Ascending aorta (tissue), 2 donors: ENCODE results near the gene PTTG1IP2. TPM values are rescaled to one million over a fixed set of nuclear protein-coding genes. Genes with fewer than 3 reads are reported as not detected.

Experiments used
- DNase-seq, 2 donors: peaks; one replicate each; pipeline ENCODE4 v3.0.0-alpha.2; 2019; ENCODE audit warnings: low spot score in 2 of 2
- H3K27ac ChIP-seq, 2 donors: fragments of 200-600 bp; sonication (generic); one replicate each; pipeline ENCODE4 v1.5.1; 2016 to 2017; ENCODE audit warnings: mild to moderate bottlenecking in 1 of 2
- H3K27me3 ChIP-seq: fragments of 200-600 bp; sonication (generic); one replicate; pipeline ENCODE4 v1.5.1; 2017
- H3K36me3 ChIP-seq, 2 donors: fragments of 200-600 bp; sonication (generic); one replicate each; pipeline ENCODE4 v1.5.1; 2016
- H3K4me1 ChIP-seq, 2 donors: fragments of 200-600 bp; sonication (generic); one replicate each; pipeline ENCODE4 v1.5.1; 2016 to 2017; ENCODE audit warnings: mild to moderate bottlenecking in 1 of 2
- H3K4me3 ChIP-seq, 2 donors: fragments of 200-600 bp; sonication (generic); one replicate each; pipeline ENCODE4 v1.5.1; 2016 to 2017; ENCODE audit warnings: mild to moderate bottlenecking in 1 of 2
- H3K9me3 ChIP-seq, 2 donors: fragments of 200-600 bp; sonication (generic); one replicate each; pipeline ENCODE4 v1.5.1; 2016
- intact Hi-C: fragments of 100-400 bp; cut with DNase I; formaldehyde crosslinking; loops from one replicate; pipeline ENCODE4 v1.15.1; 2023
- total RNA-seq: library from RNA; depleted of rRNA; stranded (reverse); fragments of >200 nt; gene quantifications from one replicate; pipeline ENCODE4 v1.1.0, GENCODE V29; 2016
- TF ChIP-seq, protein P1 (sequence below), 3 experiments: fragments of 200-600 bp in 2 of 3; fragments of 450-650 bp in 1 of 3; sonication (generic) in 2 of 3; IDR thresholded peaks; one replicate each; pipeline ENCODE4 v1.5.1; 2016 to 2019; ENCODE audit warnings: antibody characterized with exemption in 3 of 3, mild to moderate bottlenecking in 1 of 3, moderate library complexity in 1 of 3

Gene PTTG1IP2
- total RNA-seq, 1 donor from 2014 or later: not detected

DNA sequence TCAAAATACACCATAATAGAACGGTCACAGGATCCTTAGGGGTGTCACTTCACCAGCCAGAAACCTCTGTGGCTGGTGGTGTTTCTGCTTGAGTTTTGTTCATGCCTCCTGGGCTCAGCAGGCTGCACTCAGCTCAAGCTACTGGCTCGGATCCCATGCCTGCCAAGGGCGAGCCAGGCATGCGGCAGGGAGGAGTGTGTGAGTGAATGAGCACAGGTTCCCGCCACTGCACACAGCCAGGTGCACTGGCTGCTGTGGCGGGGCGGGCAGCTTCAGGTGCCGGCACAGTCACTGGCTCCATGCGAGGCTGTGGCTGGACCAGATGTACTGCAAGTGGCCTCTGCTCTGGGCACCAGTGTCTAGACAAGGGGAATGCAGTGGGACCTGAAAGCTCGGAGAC, 36.7 kb upstream of the PTTG1IP2 start:
- intact Hi-C loops: no loop called here
- no peak overlapping the region for H3K4me3 ChIP-seq

DNA sequence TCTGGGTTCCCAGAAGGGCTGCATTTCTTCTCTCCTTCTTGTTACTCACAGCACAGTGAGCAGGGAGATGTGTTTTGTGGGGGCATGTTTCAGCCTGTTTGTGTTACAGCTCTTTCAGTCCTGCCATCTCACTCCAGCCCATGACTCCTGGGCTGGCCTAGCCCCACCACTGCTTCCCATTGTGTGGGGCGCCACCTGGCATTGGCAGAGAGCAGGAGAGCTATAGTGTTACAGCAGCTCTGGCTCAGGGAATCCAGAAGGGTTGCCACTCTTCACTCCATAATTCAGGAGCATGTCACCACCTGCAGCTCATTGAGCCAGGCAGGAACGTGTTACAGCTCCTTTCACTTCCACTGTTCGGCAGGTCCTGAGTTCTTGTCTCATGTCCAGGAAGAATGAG, 36.2 kb upstream of the PTTG1IP2 start:
- intact Hi-C loops: no loop called here
- no peak overlapping the region for H3K4me3 ChIP-seq
- no peaks in the 10 kb centered on the region for H3K9me3 ChIP-seq
- H3K27me3 ChIP-seq: no peaks in the 10 kb centered on the region
- H3K27ac ChIP-seq: no peak overlapping the region
- no peaks in the 10 kb centered on the region for H3K4me1 ChIP-seq
- TF ChIP-seq, protein P1, sequence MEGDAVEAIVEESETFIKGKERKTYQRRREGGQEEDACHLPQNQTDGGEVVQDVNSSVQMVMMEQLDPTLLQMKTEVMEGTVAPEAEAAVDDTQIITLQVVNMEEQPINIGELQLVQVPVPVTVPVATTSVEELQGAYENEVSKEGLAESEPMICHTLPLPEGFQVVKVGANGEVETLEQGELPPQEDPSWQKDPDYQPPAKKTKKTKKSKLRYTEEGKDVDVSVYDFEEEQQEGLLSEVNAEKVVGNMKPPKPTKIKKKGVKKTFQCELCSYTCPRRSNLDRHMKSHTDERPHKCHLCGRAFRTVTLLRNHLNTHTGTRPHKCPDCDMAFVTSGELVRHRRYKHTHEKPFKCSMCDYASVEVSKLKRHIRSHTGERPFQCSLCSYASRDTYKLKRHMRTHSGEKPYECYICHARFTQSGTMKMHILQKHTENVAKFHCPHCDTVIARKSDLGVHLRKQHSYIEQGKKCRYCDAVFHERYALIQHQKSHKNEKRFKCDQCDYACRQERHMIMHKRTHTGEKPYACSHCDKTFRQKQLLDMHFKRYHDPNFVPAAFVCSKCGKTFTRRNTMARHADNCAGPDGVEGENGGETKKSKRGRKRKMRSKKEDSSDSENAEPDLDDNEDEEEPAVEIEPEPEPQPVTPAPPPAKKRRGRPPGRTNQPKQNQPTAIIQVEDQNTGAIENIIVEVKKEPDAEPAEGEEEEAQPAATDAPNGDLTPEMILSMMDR (IDR thresholded peaks at IDR 0.05): no peak
- no peak for DNase-seq
- H3K36me3 ChIP-seq: no peaks in the 10 kb centered on the region

More for the DNA sequence above, 36.7 kb upstream of the PTTG1IP2 start:
- TF ChIP-seq, protein P1 (IDR thresholded peaks at IDR 0.05): no peak
- H3K27me3 ChIP-seq: no peaks in the 10 kb centered on the region
- H3K4me1 ChIP-seq: no peaks in the 10 kb centered on the region
- no peak overlapping the region for H3K27ac ChIP-seq
- DNase-seq: no peak
- no peaks in the 10 kb centered on the region for H3K9me3 ChIP-seq
- no peaks in the 10 kb centered on the region for H3K36me3 ChIP-seq

DNA sequence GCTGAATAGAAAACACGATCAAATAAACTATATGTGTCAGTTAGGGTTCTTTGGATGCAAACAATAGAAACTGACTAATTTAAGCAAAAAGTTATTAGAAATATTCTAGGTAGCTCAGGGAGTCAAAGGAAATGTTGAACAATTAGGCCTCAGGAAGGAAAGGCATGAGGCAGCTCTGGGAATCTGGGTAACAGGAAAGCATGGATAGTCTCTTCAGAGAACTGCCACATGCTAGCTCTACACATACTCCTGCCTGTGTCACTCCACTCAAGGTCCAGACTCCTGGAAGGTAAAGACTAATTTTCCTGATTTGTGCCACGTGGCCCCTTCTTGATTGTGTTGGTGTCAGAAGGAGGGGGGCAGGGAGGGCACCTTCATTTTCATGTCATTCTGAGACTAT, 23.8 kb upstream of the PTTG1IP2 start:
- Histone ChIP-seq H3K4me3 (no peak overlapping the region), H3K27me3 (no peaks in the 10 kb centered on the region), H3K27ac (no peak overlapping the region), H3K4me1 (no peaks in the 10 kb centered on the region), H3K9me3 (no peaks in the 10 kb centered on the region), H3K36me3 (no peaks in the 10 kb centered on the region)
- TF ChIP-seq, protein P1 (IDR thresholded peaks at IDR 0.05): no peak
- intact Hi-C loops: no loop called here
- DNase-seq: no peak

DNA sequence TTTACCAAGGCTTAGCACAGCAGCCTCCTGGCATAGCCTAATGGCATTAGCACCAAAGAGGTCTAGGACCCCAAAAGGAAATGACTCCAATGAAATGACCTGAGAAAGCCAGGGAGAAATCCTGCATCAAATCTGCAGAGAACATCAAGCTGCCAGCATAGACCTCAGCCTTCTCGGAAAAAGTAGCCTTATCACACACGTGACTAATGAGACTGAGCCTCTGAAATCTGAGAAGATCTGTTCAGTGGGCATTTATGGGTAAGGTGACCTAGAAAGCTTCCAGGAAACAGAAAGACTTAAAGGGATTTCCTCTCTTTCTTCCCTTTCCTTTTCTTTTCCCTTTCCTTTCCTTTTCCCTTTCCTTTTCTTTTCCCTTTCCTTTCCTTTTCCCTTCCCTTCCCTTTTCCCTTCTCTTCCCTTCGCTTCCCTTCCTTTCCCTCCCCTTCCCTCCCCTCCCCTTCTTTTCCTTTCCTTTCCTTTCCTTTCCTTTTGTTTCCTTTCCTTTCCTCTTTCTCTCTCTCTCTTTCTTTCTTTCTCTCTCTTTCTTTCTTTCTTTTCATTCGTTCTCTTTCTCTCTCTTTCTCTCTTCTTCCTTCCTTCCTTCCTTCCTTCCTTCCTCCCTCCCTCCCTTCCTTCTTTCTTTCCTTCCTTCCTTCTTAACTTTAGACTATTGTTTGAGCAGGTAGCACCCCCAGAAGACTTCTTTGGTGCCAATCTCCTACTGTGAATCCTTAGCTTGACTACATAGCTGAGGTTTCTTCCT, 23.1 kb upstream of the PTTG1IP2 start:
- Histone ChIP-seq H3K9me3 (no peaks in the 10 kb centered on the region), H3K4me1 (no peaks in the 10 kb centered on the region), H3K27ac (no peak overlapping the region), H3K4me3 (no peak overlapping the region), H3K36me3 (no peaks in the 10 kb centered on the region), H3K27me3 (no peaks in the 10 kb centered on the region)
- DNase-seq: no peak
- TF ChIP-seq, protein P1 (IDR thresholded peaks at IDR 0.05): no peak
- intact Hi-C loops: no loop called here

DNA sequence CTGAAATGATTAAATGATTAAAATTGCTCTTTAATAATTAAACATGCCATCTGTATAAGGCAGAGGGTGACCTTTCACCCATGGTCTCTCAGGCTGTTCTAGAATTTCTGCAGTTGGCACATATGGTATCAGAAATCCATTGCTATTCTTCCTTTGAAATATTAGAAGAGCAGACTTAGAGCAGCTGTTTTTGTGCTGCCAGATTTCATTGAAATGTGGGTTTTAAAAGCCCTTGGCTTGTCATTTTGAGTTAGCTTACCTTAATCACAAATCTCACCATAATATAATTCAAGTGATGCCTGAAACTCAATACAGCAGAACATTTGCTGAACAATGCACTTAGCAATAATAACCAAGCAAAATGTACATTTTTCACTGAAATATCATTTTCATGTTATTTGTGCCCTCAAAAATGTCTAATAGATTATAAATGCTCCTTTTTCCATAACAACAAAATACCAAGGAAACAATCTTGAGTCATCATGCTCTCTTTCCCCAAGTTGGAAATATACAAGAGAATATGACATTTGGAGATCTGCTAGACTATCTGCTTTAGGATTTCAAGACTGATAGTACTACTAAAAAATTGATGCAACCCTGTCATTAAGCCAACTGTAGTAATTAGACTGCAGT, 16.1 kb upstream of the PTTG1IP2 start:
- H3K4me1 ChIP-seq: no peaks in the 10 kb centered on the region
- H3K27me3 ChIP-seq: no peaks in the 10 kb centered on the region
- intact Hi-C loops: loop anchor here (10.0 kb wide), 1 partner anchor 171 kb away; no protein-coding TSS in a partner anchor
- no peak overlapping the region for H3K27ac ChIP-seq
- no peak overlapping the region for H3K4me3 ChIP-seq
- no peaks in the 10 kb centered on the region for H3K9me3 ChIP-seq
- no peak for DNase-seq
- no peaks in the 10 kb centered on the region for H3K36me3 ChIP-seq
- TF ChIP-seq, protein P1 (IDR thresholded peaks at IDR 0.05): no peak
